ENCODE measurements around the gene ELMOD1.
A peak's percentile ranks its signal among the peaks of the same experiment; 100 is the strongest.

ELMOD1 gene

DNA sequence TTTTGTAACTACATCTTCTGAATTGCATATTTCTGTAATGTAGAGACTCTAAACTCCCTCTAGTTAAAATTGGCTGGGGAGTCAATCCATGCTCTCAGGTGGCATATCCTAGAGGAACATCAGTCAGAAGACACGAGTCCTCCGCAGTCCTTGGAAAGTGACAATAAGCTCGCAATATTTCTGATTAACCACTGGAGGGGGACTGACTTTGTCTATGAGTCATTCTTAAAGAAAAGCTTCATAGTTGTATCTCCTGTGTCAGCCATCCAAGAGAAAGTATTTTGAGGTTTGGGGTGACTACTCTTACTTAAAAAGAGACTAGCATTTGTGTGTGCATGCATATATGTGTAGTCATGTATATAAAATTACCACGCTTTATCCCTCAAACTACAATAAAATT is 60.7 kb downstream of the ELMOD1 start:
- FAIRE-seq, result no peak

DNA sequence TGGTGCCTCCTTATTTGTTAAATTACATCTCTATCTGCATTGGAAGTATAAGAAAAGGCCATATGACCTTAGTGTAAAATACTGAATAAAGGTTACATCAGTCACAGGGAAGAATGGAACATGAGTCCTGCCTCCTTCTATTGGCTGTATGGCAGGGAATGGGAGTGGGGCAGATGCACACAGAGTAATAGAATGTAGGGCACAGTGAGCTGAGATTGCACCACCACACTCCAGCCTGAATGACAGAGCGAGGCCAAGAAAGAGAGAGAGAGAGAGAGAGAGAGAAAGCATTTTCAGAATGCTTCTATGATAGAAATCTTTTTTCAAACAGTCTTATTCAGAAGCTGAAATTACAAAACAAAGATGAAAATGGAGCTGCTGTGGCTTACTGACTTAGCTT is 62.1 kb downstream of the ELMOD1 start:
- no peak for FAIRE-seq

DNA sequence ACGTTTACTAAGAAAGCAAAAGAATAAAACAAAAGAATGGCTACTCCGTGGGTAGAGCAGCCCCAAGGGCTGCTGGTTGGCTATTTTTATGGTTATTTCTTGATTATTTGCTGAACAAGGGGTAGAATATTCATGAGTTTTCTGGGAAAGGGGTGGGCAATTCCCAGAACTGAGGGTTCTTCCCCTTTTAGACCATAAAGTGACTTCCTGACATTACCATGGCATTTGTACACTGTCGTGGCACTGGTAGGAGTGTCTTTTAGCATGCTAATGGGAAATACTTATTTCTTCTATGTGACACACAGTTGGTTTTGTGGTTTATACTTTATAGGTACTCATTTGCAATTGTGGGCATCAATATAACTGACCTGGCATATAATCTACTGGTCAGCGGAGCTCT is 64.7 kb downstream of the ELMOD1 start:
- no peak for FAIRE-seq

DNA sequence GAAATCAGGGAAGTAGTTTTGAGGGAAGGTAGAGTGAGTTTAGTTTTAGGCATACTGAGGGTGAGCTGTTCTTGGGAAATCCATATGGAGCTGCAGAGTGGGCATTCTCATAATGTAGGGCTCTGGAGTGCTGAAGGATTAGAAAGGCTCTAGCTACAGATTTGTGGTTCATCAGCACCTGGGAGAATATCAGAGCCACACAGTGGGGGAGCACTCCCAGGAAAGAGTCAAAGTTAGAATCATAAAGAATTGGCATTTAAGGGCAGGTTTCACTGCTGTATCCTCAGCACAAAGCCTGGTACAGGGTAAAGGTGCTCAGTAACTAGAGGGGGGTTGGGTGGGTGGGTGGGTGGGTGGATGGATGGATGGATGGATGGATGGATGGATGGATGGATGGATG is 68.4 kb downstream of the ELMOD1 start:
- FAIRE-seq, result no peak

DNA sequence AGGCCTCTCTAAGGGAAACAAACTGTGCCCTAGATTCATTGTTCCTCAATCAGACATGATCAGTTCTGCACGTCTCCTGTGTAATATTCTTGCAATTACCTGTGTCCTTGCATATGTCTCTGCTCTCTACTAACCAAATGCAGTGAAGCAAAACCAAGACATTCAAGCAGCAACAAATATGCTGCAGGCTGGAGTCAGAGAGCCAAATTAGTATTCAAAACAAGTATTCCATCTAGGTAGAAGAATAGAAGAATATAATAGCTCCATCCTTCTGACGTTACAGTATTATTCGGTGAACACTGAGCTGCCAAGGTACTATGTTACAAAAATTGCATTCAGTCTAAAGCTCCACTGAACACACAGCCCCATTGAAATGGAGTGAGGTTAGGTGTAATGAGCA is 69.1 kb downstream of the ELMOD1 start:
- no peak for FAIRE-seq

DNA sequence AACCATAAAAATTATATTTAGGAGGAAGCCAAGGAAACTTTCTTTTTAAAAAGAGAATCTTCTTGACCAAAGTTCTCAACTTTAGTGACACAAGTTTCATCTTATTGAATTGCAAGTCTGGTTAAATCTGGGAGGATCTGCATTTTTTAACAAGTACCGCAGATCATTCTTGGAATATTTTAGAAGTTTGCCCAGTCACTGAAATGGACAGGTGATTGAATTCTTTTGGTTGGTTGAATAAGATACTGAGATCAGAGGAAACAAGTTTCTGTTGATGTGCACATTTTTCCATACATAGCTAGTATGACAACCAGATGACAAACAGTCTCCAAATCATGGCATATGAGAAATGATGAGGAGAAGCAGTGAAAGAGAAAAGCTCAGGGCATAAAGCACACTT is 70.7 kb downstream of the ELMOD1 start:
- no peak for FAIRE-seq

DNA sequence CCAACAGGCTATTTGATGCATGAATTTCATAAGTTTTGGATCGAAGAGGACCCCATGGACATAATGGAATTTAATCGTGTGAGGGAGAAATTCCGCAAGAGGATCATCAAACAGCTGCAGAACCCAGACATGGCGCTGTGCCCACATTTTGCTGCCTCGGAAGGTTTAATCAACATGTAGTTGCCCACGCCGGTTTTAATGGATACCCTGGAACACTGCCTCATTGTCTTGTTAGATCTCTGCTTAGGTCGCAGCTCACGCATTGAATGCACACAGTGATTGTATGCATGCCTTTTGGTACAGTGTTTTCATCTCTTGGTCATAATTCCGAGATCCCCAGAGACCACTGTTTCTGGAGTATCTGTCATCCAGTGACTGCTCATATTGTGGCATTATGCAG is 74.1 kb downstream of the ELMOD1 start:
- no peak for FAIRE-seq

DNA sequence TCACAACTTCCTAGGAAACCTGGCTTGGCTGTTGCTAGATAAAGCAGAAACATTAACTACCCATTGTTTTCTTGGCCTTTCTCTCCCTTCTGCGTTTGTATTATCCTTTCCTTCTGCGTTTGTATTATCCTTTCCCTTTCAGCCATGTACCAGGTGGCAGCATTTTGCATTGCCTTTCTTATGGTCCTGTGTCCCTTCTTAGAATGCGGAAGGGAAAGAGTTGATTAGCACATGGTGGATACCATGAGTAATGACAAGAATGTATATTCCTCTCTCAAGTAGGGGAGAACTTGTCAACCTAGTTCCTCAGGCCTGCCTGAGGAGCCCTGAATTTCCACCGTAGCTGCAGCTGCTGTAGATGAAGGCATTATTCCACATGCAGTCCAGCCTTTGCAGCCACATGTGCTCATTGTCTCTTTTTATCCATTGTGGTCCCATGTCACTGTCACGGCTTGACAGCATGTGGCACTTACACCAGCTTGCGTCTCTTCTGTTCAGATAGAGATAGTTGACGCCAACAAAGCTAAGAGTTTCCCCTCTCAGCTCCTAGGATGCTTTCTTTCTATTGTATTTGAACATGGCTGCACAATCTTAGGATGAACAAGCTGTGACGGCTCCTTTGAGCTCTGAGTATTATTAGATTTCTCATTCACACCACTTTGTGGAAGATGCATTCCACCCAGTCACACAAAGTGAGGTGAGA is 76.1 kb downstream of the ELMOD1 start:
- FAIRE-seq, result no peak

DNA sequence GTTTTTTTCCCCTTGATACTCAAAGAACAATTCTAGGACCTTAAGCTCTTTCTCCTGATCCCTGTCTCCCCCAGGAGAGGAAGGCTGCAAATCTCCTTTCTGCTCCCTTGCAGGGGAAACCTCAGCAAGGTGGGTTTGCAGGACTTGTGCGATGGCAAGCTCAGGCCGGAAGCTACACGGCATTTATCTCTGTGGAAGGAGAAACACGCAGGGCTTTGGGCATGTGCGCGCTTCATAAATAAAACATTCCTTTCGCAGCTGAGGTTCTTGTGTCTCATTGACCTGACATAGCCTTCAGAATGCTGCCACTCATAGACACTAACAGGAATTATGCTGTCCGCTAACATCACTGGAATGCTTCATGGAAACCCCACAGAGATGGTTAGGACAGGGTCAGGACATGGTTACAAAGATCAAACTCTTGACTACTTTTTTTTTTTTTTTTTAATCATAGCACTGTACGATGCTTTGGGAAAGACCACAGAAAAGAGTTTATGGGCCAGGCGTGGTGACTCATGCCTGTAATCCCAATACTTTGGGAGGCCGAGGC is 78.3 kb downstream of the ELMOD1 start:
- FAIRE-seq, result no peak

DNA sequence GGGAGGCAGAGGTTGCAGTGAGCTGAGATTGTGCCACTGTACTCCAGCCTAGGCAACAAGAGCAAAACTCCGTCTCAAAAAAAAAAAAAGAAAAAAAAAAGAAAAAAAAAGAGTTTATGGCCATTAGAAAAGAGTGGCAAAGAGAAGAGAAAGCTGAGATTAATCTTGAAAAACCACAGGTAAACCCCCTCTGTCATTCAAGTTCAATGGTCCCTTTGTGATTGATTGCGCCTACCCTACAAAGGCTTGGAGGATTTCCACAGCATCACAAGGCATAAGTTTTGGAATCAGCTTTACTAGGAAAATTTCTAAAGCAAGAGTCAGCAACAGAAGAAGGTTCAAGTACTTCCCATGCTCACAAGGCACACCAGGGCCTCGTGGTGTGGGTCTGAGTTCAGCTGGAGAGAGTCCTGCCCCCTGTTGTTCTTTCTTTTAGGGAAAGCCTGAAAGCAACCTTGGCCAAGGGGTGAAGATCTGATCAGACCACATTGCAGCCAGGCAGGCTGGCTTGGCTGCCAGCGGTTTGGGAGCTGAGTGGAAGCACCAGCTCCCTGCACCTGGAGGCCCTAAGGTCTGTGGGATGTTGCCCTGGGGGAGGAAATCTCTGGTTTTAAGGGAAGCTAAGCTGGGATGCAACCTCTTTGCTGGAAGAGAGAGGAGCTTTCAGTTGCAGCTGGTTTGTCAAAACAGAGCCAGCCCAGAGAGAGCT is 79.1 kb downstream of the ELMOD1 start:
- no peak for FAIRE-seq

DNA sequence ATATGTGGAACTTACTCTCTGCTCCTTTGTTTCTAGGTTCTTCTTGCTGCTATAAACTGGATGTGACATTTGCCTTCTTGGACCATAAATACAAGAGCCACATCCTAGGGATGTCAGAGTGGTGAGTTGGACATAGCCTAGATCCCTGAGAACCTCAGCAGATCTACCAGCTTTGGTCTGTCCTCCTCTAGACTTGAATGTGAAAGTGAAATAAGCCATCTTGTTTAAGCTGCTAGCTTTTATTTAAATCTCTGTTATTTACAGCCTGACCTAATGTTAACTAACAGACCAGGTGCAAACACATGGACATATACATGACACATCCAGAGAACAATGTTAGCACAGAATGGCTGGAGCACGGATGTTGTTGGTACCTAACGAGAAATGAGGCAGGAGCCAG is 85.0 kb downstream of the ELMOD1 start:
- no peak for FAIRE-seq

DNA sequence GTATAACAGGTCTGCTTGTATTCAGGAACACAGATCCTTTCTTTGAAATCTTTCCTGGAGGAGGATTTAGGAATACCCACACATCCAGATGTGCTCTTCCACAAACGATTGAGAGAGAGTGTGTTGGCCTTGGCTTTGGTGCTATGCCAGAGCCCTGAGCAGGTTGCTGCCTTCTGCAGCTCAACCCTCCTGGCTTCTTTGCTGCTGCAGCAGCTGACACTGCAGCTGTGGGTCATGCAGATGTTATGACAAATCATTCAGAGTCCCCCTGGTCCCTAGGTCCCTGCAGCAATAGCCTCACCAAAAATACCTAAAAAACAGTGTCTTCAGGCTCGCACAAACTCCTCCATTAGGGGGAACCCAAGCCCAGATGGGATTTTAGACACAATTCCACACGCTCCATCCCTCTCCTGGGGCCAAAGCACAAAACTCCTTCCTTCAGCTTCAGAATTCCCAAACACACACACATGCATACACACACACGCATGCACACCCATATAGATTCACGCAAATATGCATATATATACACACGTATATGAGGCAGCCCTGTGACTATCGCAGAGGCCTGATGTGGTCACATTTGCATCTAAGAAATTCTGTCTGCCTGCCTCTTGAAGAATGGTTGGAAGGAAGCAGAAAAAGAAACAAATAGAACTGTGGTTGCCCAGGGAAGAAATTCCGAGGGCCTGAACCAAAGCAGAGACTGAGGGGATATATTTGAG is 85.5 kb downstream of the ELMOD1 start:
- FAIRE-seq, result no peak

DNA sequence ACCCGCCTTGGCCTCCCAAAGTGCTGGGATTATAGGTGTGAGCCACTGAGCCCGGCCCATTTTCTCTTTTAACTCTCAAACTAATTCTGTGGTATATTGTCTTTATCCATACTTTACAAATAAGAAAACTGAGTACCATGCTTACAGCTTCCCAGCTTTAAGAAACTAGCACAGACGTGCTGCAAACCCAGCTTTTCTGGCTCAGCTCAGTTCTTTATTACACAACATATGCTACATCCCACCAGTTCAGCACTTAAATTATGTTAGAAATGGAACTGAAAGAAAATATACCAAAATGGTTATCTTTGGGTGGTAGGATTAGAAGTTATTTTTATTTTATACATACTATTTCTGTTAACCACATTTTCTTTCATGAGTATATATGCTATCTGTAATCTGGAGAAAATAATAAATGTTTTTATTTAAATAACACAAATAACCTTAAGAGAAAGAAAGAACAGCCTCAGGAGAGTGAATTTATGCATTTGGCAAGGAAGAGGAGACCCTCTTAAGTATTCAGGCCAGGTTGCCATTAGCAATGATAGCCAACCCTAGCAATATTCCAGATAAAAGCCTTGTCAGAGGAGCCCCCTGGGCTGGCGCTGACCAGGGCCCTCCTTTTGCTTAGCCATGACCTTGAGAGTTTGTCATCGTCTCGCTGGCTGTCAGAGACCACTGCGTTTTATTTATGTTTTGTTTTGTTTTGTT is 87.1 kb downstream of the ELMOD1 start:
- no peak for FAIRE-seq

DNA sequence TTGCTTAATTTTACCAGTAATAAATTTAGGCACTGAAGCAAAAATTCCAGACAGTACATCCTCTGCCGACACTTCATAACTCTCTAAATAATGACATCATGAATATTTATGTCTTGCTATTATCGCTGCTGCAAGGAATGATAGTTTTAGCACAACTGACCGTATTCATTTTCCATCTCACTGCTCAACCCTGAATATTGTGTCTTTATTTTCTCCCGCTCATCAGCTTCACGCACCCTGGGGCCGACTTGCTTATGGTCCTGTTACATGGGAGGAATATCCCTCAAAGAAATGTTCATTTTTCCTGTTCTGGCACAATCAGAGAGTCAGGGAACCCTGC is 87.7 kb downstream of the ELMOD1 start:
- FAIRE-seq, result no peak

DNA sequence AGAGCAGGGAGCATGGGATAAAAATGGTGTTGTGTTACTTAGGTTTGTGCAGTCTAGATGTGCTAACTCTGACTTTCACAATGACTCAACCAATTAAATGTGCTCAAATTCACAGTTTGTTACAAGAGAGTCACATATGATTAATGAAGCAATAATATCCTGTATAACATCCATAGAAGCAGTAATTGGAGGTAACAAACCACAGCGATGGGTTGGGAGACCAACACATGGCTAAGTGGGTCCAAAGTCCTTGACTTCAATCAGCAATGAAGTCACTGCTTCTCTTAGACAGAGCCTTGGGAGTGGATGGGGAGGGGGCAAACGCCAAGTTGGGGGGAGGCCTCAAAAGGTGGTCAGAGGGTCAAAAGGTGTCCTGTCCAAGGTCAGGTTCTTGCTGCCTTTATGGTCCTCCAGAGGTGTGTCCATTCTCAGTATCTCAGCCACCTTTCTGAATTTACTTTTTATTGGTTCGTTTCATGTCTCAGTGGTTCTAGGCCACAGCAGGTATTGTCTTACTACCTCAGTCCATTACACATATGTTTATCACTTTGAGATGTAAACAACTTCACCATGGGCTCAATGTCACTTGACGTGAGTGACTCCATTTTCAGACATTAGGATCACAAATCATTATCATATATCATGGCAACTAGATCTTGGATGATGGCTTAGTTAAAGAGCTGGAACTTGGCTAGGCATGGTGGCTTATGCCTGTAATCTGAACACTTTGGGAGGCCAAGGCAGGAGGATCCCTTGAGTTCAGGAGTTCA is 88.5 kb downstream of the ELMOD1 start:
- no peak for FAIRE-seq

DNA sequence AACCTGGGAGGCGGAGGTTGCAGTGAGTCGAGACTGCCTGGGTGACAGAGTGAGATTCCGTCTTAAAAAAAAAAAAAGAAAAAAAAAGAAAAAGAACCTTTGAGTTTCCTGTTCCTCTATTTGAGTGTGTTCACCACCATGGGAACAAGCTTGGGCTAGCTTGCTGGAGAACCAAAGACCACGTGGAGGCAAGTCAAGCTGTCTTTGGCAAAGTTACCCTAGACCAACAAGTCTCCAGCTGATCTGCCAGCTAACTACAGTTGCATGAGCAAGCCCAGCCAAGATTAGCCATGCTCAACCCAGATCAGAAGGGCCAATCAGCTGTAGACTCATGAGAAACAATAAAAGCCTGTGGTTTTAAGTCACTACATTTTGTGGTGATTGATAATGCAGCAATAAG is 91.2 kb downstream of the ELMOD1 start:
- no peak for FAIRE-seq

DNA sequence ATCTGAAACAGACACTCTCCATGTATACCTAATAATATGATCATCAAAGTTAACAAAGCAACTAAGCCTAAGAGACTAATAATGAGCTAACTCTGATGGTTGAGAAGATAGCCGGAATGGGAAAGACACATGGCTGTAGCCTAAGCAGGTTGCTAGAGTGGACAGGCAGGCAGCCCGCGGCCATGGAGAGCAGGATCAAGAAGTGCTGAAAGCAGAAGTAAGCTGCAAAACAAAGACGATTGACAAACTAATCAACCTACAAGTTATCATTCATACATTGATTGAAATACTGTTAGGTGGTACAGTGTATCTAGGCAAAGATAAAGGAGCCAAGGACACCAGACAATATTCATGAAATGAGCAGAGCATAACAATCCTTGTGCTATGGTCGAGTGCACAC is 91.6 kb downstream of the ELMOD1 start:
- FAIRE-seq, result no peak

DNA sequence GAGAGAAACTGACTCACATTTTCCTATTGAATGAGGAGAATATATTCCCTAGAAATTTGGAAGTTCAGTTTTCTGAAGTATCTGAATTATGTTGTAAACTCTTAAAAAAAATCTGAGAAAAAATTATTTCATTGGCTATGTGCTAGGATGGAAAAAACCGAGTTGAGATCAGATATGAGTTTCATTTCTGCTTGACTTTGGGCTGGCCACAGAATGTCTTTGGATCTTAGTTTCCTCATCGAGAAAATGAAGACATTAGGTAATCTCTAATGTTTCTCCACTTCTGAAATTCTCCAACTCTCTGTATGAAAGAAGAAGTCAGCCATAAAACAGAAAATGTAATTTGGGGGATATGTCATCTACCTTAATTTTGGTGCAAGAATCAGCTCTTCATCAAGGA is 92.1 kb downstream of the ELMOD1 start:
- FAIRE-seq, result no peak

DNA sequence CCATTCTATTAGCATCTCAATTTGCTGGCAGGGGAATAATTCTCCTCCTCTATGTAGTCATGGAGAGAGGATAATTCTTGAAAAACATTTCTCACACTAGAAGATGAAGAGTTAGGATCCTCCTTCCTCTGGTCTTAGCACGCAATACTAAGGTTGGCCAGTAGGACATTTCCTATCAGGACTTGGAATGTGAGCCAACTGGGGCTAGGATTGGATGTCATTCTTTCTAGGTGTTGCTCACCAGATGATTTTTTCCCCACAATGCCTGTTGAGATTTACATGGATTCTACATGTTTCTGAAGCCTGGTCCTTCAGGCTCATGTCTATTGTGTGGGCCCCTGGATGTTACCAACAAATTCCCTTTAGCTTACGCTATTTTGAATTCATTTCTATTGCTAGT is 92.9 kb downstream of the ELMOD1 start:
- FAIRE-seq, result no peak

DNA sequence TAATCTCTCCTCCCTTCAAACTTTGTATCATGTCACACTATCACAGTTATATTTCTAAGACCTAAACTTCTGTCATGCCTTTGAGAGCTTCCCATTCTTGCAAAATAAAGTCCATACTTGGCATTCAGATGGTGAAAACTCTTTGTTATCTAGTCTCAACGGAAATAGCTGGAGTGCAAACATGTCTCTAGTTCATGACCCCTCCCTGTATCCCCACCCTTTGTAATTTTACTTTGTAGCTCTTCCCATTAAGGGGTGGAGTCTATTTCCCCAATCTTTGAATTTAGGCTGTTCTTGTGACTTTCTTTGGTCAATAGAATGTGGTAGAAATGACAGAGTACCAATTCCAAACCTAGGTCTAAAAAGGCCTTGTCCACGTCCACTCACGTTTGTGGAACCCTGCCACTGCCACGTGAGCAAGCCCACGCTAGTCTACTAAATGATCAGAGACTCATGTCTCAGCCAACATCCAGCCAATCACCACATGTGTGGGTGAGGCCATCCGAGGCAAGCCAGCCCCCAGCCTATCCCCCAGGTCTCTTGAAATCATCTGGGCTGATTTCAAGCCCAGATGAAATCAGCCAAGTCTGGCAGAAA is 97.5 kb downstream of the ELMOD1 start:
- FAIRE-seq, result no peak

DNA sequence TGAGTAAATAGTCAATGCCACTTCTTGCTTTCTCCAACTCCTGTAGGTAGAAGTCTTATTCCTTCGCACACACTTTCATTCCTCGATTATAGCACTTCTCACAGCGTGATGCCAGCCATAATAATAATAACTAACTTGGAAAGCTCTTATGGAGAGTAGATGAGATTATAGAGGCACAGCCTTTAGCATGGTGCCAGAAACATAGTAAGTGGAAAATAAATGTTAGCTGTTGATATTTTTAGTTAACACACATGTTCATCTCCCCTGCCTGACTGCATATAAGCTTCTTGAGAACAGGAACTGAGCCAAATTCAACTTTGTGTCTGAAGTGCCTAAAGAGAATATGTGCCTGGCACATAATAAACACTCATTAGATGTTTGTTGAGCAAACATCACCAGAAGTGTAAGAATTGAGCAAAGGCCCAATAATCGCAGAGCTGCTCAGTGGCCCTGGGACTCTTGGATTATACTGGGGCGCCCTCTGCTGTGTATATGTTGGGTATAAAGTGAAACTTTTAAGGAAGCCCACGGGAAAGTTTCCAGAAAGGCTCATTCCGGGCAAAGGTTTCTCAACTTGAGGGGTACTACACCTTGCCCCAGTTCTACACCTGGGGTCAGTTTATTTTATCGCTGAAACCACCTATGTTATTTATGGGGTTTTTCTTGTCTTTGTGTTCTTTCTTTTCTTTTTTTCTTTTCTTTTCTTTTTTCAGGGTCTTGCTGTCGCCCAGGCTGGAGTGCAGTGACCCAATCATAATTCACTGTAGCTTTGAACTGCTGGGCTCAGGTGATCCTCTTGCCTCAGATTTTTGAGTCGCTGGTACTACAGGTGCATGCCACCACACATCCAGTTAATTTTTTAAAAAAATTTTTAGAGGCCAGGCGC is 98.6 kb downstream of the ELMOD1 start:
- FAIRE-seq, result peak; percentile 76

Measured in G401.6 (cell line).